Left kidney (tissue), 2 donors: ENCODE measurements around the gene YIF1B. TPM values are rescaled to one million over a fixed set of nuclear protein-coding genes. Genes with fewer than 3 reads are reported as not detected.
"Not testable (repeated sequence)": the region's sequence is repeated elsewhere in the genome, so short reads cannot be mapped to it uniquely, and the experiment has no call there.

ENCODE experiments used
- DNase-seq: peaks from one replicate; pipeline ENCODE4 v3.0.0-alpha.2; 2013
- polyA plus RNA-seq: library from polyadenylated mRNA; unstranded; fragments of 120-200 nt; gene quantifications from one replicate; pipeline ENCODE4 v1.2.1, GENCODE V29; 2013; ENCODE audit not compliant: insufficient read length

Gene YIF1B
- polyA plus RNA-seq, 1 donor: 26.1 TPM

DNA sequence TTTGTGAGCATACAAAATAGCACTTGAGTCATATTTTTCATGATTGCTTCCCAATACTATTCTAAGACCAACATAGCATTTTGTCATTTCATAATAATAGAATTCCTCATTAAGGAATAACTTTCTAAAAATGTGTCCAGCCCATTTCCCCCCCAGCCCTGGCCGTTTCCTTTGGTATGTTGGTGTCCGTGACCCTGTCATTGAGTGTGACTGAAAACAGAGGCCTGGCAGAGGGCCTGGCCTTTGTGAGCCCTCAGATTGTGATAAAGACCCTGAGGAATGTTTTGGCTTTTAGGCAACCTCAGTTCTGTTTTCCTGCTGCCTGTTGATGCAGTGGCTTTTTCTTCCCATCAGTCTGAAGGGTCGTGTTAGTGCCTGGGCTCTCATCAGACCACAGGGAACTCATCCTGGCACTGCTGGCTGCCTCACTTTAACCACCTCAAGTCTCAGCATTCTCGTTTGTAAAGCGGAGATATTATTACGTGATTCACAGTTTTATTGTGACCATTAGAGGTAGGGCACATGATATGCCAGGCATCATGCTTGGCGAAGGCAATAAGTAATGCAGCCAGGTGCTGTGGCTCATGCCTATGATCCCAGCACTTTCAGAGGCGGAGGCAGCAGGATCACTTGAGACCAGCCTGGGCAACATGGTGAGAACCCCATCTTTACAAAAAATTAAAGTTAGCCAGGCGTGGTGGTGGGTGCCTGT is 37.6 kb downstream of the YIF1B start:
- no peak for DNase-seq

DNA sequence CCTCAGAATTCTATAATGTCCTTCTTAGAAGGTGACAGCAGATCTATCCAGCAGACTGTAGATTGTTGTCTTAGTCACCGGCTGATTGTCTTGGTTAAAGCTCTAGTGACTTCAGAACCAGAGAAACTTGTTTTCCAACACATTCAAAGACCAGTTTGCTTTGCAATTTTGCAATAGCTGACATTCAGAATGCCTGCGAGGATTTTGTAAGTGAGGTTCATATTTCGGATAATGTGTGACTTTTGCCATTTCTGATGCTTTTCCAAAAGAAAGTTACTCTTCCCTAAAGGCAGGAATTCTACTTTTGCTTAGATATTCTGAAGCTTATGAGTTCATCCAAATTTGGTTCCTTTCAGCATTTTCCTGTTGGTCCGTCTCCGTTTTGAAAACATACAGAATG is 38.2 kb downstream of the YIF1B start:
- no peak for DNase-seq

DNA sequence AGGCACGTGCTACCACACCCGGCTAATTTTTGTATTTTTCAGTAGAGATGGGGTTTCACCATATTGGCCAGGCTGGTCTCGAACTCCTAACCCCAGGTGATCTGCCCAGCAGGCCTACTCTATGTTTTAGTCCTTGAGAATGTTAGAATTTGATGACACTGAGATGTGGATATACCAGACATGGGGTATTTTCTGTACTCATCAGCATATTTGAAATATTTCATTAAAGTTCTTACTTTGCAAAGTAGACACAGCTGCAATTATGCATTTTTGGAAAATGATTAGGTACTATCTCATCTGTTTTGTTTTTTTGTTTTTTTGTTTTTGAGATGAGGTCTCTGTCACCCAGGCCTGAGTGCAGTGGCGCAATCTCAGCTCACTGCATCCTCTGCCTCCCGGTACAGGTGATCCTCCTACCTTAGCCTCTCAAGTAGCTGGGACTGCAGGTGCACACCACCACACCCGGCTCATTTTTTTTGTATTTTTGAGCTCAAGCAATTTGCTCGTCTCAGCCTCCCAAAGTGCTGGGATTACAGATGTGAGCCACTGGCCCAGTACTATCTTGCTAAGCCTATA is 38.7 kb downstream of the YIF1B start:
- DNase-seq: no peak

DNA sequence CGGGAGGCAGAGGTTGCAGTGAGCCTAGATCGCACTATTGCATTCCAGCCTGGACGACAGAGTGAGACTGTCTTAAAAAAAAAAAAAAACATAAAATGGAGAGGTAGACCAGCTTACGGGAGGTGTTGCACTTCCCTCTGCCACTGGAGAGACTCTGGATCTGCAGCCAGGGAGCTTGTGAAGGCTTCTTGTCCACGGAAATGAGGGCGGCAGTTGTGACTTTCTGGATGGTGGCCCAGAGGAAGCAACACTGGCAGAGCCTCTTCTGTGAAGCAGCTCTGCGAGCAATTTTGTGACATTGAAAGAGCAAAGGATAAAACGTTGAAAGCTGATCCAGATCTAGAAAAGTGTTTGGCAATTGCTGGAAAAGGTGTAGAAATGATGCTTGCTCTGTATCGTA is 41.0 kb downstream of the YIF1B start:
- no peak for DNase-seq

DNA sequence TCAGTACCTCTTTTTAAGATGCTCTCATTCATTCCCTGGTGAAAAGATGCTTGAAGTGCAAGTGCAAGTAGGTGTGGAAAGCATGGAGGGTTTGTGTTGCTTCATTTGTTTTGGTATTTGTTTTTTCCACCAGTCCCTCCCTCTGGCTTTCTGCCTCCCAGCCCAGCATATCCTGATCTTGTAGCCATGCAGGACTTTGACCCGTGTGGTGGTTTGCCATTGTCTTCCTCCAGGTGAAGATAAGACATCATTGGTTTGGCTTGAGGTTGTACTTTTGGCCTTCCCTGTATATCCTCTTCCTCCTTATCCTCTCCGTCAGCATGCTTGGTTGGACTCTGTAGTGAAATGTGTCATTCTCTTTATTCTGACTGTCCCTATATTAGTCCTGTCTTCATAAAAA is 42.2 kb downstream of the YIF1B start:
- no peak for DNase-seq

DNA sequence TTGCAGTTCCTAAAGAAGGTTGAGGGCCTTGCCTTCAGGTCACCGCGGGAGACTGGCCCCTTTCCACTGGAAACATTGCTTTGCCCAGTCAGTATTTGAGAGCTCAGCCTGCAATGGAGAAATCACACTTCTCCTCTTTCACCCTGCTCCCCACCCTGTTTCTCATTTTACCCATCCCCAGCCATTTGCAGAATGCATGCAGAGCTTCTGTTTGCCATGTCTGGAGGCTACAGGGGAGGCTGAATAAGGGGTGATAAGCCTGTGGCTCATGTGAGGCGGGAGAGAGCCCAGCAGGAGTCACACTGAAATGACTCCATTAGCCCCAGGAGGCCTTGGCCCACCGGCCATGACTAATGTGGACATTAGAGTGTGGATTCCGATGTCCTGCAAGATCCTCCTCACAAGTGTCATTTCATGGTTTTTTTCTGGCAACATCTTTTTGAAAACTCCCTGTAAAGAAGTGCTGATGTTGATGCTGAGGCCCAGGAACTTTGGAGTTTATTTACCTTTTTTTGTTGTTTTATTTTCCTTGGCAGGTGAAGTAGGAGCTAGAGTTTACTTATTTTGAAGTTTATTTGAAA is 45.1 kb downstream of the YIF1B start:
- DNase-seq: no peak

GRCh38 chr19:38268539-38268938 is 47.2 kb downstream of the YIF1B start:
- DNase-seq: no peak

DNA sequence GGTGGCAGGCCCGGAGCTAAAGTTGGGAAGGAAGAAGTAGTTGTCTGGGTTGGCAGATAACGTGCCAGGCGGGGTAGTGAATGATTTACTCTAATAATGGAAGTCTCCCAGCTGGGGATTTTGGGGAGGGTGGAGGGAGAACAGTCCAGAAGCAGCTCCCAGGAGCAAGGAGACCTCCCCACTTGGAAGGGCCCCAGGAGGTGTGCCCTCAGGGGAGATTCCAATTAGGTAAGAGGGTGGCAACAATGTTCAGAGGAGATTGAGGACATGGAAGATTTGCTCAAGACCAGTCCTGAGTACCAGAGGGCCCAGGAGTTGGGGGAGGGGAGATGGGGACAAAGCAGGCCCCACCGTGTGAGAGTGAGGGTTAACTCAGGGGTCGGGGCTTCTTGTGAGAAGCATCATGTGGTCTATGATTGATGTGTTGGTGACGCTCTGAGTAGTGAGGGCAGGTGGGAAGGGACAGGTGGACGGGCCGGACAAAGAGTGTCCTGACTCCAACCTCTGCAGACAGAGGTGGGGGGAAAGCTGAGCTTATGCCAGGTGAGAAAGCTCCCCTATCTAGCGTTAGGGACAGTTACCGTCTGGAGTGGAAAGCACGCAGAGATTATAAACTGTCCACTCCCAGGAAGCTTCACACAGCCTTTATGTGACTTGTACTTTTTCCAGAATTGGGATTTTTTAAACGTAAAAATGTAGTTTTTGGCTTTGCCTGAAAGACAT is 47.8 kb downstream of the YIF1B start:
- DNase-seq: no peak

DNA sequence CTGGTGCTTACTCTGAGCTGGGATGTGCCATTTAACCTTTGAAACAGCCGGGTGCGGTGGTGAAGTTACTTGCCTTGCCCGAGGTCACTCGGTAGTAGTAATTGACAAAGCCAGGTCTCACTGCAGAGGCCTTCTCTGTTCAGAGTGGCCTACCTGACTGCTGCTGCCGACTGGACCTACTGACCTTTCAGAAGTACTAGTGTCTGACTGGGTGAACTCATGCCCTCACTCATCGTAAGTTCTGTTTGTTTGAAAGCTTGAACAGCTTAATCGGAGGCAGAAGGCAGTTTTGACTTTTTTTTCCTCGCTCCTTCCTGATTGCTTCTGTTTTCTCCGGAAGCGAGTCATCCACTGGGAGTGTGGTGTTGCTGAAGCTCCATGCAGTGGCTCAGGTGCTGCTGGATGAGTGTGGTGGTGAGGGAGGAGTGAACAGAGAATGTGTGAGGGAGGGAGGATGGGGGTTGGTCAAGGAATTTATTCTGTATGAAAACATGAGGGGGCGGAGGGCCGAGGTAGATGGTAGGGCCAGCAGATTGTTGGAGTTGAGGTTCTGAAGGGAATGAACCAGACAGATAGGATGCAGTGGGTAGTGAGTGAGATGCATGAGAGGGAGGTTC is 48.7 kb downstream of the YIF1B start:
- DNase-seq: no peak

DNA sequence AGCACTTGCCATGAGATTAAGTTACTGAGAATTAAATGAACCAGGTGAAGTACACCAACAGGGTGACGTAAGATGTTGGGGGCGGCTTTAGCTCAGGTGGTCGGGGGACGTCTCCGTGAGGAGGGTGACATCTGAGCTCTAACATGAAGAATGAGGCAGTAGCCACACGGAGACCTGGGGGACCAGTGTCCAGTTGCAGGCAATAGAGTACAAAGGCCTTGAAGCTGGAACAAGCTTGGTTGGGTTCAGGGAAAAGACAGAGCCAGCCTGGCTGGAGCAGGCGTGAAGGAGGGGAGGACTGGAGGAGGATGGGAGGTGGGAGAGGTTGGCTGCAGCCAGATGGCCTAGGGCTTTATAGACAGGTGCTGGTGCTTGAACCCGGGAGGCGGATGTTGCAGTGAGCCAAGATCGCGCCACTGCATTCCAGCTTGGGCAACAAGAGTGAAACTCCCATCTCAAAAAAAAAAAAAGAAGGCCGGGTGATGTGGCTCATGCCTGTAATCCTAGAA is 49.8 kb downstream of the YIF1B start:
- no peak for DNase-seq

GRCh38 chr19:38265213-38265861 is 50.4 kb downstream of the YIF1B start:
- DNase-seq: no peak

- DNase-seq: no peak
Observed at GRCh38 chr19:38264486-38265212, 51.1 kb downstream of the YIF1B start, which contains the start of gene SPINT2. SPINT2 (plus strand) TSS chr19:38264573; CDS start chr19:38264893, 320 bp downstream.

GRCh38 chr19:38263689-38264485 is 51.9 kb downstream of the YIF1B start:
- DNase-seq: peak; percentile 74

DNA sequence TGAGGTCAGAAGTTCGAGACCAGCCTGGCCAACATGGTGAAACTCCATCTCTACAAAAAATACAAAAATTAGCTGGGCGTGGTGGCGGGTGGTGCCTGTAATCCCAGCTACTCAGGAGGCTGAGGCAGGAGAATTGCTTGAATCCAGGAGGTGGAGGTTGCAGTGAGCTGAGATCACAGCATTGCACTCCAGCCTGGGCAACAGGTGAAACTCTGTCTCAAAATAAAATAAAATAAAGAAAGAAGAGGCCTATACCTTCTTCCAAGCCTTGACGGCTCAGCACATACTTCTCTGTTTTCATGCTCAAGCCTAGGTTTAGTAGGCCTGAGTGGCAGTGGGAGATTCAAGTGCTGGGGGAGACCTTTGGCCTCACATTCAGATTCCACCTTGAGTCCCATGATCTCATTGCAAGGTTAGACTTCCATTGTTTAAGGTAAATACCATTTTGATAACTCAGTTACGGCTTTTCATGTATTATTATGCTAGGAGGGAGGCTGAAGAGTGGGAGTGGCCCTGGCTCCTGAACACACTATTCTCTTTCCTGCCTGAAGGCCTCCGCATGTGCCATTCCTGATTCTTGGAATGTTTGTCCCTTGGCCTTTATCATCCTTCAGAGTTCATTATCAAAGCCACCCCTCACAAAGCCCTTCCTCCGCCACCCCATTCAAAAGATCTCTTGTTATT is 53.0 kb downstream of the YIF1B start:
- no peak for DNase-seq

GRCh38 chr19:38261942-38262341 is 53.8 kb downstream of the YIF1B start:
- not testable (repeated sequence) for DNase-seq

GRCh38 chr19:38255383-38256014 is 60.2 kb downstream of the YIF1B start:
- no peak for DNase-seq

GRCh38 chr19:38253788-38254187 is 62.0 kb downstream of the YIF1B start:
- DNase-seq: no peak
